ENCODE data around the gene UBE2E3.
"Not testable (repeated sequence)": the region's sequence is repeated elsewhere in the genome, so short reads cannot be mapped to it uniquely, and the experiment has no call there.

The UBE2E3 gene

DNA sequence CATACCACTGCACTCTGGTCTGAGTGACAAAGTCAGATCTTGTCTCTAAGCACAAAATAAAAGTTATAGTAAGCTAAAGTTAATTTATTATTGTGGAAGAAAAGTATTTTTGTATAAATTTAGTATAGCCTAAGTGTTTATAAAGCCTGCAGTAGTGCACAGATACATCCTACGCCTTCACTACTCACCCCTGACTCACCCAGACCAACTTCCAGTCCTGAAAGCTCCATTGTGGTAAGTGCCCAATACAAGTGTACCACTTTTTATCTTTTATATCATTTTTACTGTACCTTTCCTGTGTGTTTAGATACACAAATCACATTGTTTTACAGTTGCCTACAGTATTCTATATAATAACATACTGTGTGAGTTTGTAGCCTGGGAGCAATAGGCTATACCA, 57.5 kb downstream of the UBE2E3 start:
- DNase-seq = no peak

GRCh38 chr2:181038796-181039195, 58.4 kb downstream of the UBE2E3 start:
- no peak for DNase-seq

DNA sequence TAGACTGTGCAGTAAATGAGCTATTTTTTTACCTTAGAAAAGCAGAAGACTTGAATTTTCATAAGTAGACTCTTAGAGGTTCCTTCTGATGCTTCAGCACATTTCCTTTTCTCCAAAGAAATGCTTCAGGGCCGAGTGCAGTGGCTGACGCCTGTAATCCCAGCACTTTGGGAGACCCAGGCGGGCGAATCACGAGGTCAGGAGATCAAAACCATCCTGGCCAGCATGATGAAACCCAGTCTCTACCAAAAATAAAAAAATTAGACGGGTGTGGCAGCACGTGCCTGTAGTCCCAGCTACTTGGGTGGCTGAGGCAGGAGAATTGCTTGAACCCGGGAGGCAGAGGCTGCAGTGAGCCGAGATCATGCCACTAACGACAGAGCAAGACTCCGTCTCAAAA, 60.4 kb downstream of the UBE2E3 start:
- DNase-seq = not testable (repeated sequence)

DNA sequence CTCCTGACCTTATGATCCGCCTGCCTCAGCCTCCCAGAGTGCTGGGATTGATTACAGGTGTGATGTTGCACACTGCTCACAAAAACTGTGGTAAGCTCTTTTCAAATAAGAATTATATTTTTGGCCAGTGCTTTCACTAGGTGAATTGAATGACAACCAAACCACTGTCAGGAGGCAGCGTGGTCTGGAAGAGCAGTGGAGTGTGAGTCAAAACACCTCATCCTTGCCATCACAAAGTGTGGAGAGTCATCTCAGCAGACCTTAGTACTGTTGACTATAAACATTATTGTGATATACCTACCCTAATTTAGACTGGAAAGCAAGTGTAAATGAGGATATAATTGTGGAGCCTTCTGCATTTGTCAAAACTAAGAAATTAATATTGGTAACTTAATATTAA, 61.3 kb downstream of the UBE2E3 start:
- DNase-seq = no peak

GRCh38 chr2:181042706-181043105, 62.3 kb downstream of the UBE2E3 start:
- DNase-seq = no peak

DNA sequence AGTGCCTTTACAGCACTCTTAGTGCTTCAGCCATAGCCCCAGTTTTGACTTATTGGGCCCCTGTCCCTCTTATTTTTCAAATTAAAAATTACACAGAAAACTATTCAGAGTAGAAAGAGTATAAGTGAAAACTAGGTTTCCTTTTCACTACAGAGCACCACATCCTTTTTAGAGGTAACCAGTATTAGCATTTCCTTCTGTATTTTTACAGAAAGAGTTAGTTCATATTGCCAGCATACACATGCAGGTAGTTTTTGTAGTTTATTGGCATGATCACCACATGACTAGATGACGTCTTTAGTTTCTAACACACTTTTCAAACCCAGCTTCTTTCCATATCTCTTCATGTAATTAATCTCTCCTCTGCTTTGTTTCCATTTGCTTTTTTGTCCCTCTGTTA, 66.4 kb downstream of the UBE2E3 start:
- no peak for DNase-seq

GRCh38 chr2:181047829-181048228, 67.4 kb downstream of the UBE2E3 start:
- DNase-seq = no peak

GRCh38 chr2:181051861-181052522, 71.6 kb downstream of the UBE2E3 start:
- DNase-seq = no peak

DNA sequence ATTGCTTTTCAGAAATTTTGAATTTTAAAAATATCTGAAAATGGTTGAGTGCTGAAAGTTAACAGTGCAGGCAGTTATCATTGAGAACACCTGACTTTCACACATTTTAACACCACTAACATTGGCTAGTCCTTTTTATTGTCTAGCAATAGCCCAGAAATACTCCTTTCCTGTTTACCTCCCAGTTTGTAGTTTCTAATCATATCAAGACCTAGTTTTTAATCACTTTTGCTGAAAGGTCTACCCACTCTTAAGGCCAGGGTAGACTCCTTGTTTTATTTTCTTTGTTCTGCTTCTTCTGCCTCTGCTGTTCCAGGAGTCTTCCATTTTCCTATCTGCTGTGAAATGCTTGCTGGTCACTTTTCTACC, 72.1 kb downstream of the UBE2E3 start:
- DNase-seq = no peak

DNA sequence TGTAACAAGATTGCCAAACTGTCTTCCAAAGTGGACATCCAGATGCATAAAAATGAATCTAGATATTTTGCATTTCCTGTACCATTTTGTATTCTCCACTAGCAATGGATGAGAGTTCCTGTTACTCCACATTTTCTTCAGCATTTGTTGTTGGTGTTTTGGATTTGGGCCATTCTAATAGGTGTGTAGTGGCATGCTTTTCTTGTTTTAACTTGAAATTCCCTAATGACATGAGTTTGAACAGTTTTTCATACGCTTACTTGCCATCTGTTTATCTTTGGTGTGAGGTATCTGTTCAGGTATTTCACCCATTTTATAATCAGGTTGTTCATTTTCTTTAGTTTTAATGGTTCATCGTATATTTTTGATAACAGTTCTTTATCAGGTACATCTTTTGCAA, 73.9 kb downstream of the UBE2E3 start:
- DNase-seq = no peak

DNA sequence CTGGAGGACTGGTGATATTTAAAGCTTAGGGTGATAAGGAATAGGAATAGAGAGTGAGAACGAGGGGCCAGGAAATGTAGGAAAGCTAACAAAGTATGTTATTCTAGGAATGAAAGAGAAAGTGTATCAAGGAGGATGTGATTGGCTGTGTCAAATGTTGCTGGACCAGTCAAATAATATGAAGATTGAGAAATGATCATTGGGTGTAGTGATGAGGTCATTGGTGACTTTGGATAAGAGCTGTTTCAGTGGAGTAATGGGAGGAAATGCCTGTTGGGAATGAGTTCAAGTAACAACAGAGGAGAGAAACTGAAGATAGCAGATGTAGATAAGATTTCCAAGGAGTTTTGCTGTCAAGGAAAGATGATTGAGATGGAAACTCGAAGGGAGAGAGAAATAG, 74.4 kb downstream of the UBE2E3 start:
- no peak for DNase-seq

DNA sequence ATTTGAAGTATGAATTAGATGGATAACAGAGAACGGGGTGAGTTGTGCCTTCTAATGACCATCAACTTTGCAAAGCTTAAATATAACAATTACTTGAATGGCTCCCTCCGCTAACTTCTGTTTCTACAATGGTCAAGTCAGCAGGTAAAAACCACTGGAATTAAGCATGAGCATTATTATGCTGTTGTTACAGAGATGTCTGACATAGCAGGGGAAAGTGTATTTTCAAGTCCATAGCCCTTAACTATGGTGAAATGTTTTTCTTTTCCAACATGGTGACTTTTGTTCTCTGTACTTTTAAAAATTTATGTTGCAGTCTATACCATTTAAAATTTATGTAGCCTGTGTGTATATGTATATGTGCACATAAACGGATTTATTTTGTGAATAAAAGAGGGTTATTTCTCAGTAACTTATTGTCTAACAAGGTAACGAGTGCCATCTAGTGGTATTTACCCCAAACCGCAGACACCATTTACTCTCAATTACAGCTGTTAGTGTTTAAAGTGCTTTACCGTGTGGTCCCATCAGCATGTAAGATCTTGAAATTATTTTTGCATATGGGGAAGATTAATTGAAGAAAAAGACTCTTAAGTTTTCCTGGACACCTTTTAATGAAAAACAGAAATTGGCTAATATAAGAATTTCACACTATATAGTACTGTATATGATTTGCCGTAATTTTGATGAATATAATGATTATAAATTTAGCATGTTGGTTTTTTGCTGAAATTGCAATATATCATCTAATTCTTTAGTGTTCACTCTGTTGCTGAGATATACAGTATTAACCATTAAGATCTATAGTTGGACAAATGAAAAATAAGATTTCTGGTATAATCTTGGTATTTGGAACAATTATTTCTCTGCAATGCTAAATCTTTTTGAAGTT, 78.2 kb downstream of the UBE2E3 start:
- peak; percentile 63 for DNase-seq

DNA sequence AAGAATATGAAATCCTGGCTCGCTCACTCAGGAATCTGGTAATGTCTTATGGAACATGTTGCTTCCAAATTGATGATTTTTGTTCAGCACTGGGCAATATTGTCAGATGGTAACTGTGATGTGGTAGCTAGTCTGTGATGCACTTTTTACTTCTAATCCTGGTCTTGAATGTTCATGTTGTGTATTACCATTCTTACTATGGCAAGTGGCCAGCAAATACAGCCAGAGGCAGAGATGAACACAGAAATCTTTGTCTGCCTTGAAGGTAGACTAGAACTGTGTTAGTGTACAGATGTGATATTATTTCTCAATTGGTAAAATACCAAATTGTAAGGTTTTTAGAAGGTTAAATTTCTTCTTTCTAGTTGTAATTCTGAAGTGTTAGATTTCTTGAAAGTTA, 83.3 kb downstream of the UBE2E3 start:
- no peak for DNase-seq

- DNase-seq = no peak
These were observed 85.1 kb downstream of the UBE2E3 start for GRCh38 chr2:181065458-181065857.

- no peak for DNase-seq
These were observed 85.9 kb downstream of the UBE2E3 start for GRCh38 chr2:181066333-181066732.

DNA sequence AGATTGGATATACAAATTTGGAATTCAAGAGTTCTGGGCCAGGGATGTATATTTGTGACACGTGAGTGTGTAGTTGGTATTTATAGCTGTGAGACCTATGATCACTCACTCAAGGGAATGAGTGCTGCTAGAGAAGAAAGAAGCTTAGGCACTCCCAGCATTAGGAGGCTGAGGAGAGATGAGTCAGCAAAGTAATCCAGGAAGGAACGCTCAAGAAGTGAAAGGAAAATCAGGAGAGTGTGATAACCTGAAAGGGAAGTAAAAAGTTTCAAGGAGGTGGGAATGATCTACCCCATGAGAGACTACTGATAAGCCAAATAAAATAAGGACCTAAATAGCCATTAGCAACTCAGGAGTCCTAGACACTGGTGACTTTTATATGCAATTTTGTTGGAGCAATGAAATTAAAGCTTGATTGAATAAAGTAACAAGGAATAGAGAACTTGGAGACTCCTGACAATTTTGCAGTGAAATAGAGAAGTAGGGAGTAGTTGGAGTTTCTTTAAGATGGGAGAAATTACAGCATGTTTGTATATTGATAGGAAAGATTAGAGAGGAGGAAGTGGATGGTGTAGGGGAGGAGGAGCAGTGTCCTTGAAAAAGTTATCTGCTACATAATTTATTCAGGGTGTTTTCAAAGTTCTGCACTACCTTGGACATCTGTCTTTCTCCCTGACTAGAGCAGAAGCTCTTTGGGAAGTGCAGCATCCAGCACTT, 89.9 kb downstream of the UBE2E3 start:
- no peak for DNase-seq

DNA sequence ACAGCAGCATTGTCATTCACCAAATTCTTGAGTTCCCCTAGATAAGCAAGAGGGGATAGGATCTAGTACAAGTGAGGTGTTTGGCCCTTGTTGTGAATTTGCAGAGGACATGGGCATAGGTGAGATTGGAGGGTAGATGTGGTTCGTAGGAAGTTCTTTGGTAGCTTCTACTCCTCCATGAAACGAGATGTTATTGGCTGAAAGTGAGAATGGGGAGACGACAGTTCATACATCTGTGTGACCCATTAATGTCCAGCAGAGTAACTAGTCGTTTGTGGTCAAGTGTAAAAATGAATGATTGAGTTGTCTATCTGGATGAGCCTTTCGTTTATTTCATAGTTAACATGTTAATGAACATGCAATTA, 90.4 kb downstream of the UBE2E3 start:
- DNase-seq = no peak

DNA sequence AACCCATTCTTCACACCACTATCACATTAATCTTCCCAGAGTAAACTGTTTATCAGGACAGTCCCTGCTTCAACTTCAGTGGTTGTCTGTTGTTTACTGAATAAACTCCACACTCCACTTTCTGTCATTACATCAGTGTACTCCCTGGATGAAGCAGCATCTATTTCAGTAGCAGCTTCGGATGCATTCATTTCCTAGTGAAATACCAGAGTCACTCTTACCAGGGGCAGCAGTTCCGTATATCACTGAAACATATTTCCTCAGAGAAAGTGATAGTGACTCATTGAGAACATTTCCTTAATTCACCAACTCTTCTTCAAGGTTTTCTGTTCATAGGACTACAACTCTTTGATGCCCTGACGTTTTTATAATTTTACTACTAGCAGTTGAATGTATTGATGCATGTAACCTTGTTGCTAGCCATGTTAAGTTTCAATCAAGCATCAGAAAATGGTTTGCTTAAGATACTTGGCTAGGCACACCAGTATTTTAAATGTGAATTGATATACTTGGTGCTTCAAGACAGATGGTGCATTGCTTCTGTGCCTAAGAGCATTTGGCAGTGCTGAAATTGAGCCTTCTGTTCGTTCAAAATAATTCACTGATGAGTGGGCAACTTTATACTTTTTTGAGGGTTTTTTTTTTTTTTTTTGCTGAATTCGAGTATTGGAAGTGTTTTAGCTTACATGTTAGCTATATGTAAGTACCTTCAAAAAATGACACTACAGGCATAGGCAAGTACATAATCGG, 92.3 kb downstream of the UBE2E3 start:
- no peak for DNase-seq

DNA sequence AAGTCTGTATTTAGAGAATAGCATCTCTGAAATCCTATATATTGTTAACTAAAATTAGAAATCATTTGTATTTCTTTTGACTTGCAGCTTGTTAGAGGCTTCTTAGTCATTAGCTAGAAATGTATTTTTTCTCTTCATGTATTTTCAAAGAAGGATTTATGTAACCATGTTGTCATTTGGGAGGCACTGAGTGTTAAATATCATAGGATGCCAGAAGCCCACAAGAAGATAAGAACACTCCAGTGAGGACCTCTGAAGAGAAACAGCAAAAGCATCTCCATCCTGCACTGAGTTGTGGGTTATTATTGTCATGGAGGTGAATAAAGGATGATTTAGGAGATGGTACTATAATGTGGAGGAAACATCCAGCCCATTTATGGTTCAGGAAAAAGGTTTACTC, 93.5 kb downstream of the UBE2E3 start:
- no peak for DNase-seq

DNA sequence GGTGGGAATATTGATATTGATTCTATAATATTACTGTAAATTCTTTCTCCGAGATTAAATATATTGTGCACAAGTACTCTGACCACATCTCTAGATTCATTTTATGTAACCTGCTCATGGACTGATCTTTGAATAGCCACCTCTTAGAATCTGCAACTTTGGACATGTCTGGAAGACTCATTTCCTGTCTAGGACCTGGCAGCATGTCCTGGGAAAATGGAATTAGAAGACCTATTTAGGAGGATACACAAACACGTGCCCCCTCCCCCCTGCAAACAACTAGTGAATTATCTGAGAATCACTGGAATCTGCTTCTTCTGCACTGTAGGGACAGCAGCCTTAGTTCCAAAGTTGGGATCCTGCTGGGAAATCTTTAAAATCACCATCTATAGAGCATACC, 94.1 kb downstream of the UBE2E3 start:
- no peak for DNase-seq

GRCh38 chr2:181076658-181077057, 96.3 kb downstream of the UBE2E3 start:
- DNase-seq = no peak

DNA sequence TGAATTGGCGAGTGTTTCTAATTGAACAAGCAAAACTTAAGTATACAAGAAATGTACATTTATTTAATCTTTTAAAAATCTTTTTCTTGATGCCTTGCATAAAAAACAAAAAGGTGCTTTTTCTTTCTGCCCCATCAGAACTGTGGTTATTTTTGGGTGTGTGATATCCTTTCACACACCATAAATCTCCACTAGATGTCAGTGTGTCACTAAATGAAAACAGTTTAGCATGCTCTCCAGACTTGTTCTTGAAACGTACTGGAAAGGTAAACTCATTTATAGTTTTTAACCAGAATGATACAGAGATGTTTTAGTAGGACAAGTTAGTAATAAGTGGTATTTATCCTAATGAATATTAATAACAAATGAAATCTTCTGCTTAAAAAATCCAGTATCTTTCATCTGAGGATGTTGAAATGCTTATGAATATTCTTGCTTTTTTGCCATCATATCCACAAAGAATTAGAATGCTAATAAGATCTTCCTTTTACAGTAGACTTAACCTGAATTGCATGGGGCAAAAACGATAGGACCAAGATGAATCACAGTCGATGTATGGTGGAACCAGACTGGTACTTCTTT, 96.8 kb downstream of the UBE2E3 start:
- DNase-seq = peak; percentile 78

- DNase-seq = no peak
These were observed 102.7 kb downstream of the UBE2E3 start for GRCh38 chr2:181083140-181083539.
